Fibroblast of lung (primary cell): ENCODE measurements around the gene CD276.
"Not testable (repeated sequence)": the region's sequence is repeated elsewhere in the genome, so short reads cannot be mapped to it uniquely, and the experiment has no call there.

ENCODE experiments used
- CTCF ChIP-seq, 2 donors: IDR thresholded peaks in 1 of 2; conservative IDR thresholded peaks in 1 of 2; 1 replicate in 1 of 2; 2 replicates in 1 of 2; pipeline ENCODE4 v1.5.1; 2011 to 2012; ENCODE audit warnings: low read length in 2 of 2, control low read depth in 1 of 2, inconsistent platforms in 1 of 2, low read depth in 1 of 2, mild to moderate bottlenecking in 1 of 2
- EZH2 ChIP-seq: IDR thresholded peaks from 2 replicates; pipeline ENCODE4 v1.5.1; 2012; ENCODE audit warnings: low read length, control low read depth, mild to moderate bottlenecking; ENCODE audit errors: missing control alignments

- not testable (repeated sequence) for TF ChIP-seq CTCF (conservative IDR thresholded peaks at IDR 0.05 in 1 of 2, IDR thresholded peaks at IDR 0.05 in 1 of 2; ENCODE audit: low read depth in 1 of 2, low read length in 2 of 2); EZH2
These were observed 20.1 kb downstream of the CD276 start for GRCh38 chr15:73704142-73704868.
